Fibroblast of the conjunctiva (primary cell): ENCODE results near the gene PHLDA3.
"Not testable (repeated sequence)": the region's sequence is repeated elsewhere in the genome, so short reads cannot be mapped to it uniquely, and the experiment has no call there.

Experiments used
- DNase-seq: peaks from one replicate; pipeline ENCODE4 v3.0.0-alpha.2; 2010; ENCODE audit warnings: low read depth

The PHLDA3 gene

DNA sequence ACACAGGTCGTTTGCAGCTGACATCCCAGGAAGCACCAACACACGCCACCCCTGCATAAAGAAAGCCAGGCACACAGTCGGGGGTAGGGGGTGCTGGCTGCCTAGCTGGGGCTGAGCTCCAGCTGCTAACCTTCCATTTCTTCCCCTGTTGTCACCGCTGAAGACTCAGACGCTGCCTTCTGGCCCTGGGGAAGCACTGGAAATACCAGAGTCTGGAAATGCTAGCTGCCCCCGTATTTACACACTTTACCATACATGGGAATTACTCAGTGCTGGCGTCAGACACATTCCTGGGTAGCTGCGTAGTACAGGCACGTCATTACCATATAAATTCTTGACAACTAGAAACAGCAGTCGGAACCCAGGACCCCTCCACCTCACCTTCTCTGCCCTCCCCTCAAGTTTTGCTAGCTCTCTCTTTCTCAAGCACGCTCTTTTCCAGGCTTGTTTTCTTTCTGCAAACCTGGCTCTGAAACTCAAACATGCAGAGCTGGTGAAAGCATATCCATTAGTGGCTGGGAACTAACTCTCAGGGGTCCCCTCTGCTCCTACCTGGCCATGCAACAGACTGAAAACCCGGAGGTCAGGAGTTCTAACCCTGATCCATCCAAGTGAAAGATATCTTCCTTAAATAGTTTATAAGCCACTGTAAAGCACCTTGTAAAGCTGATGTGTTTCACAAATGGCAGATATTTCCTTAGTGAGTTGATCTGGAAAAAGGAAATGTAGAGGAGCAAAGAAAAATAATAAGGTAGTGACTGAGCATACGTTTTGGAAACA, 34.6 kb upstream of the PHLDA3 start:
- DNase-seq = peak; percentile 88

DNA sequence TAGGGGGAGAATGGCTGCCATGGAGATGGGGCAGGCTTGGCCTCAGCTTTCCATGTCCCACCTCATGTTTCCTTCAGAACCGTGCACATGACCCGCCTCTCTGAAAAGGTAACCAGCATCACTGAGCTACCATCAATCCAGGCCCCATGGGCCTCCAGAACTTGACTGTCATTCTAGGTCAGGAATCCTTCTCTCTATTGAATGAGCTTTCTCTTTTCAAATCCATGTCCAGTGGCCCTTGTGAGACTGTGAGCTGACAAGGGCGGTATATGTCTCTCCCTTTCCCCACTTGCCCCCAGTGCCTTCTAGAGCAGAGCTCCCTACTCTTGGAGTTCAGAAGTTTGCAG, 33.5 kb upstream of the PHLDA3 start:
- no peak for DNase-seq

DNA sequence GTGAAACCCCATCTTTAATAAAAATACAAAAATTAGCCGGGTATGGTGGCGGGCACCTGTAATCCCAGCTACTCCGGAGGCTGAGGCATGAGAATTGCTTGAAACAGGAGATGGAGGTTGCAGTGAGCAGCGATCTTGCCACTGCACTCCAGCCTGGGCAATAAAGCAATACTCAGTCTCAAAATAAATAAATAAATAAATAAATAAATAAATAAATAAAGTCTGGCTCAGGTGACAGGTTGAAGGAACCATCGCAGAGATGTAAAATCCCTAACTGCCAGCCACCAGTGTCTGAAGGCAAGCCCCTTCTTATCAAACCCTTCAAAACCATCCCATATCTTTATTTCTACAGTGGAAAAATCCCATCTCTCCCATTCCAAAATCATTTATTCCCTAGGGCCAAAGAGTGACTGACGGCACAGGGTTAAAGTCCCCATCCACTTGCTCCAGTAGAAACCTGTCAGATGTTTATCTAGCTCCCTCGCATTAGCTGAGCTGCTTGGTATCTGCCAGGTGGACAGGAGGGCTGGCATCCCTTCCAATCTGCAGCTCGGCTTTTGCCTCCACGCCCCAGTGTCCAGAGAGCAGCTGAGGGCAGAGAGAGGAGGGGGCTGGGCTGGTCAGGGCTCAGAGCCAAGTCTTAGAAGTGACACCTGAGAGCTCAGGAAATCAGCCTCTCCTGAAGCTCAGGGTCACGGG, 33.0 kb upstream of the PHLDA3 start:
- DNase-seq = no peak

DNA sequence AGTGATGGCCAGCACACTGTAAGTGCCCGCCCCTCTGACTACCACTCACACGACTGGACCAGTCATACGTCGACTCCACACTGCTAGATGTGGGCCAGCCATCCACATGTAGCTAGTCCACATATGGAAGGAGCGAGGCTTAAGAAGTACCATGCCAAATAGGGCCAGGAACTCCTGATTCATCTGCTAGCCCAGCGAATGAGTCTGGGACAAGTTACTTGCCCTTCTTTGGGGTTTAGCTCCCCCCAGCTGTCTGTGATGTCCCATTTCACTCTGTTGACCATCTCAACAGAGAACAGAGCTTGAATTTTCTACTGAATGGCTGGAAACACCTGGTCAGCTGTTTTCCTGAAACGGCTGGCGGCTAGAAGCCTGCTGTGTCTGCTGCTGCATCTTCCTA, 32.2 kb upstream of the PHLDA3 start:
- DNase-seq = no peak

DNA sequence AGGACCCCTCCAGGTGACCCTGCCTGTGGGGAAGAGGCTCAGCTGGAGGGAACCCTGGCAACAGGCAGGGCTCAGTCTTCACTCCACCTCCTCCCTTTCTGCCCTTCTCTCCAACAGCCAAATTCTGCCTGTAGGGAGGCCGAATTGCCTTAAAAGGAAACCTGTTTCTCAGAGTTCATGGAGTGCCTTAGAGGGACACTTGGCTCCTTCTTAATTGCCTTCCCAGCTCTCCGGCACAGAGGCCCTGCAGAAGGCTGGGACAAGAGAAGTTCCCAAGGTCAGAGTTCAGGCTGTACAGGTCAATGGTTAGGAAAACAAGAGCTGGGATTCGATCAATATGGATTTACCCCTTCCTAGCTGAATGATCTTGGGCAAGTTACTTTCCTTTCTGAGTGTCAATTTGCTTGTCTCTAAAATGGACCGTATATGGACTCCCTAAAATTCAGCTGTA, 31.7 kb upstream of the PHLDA3 start:
- no peak for DNase-seq

DNA sequence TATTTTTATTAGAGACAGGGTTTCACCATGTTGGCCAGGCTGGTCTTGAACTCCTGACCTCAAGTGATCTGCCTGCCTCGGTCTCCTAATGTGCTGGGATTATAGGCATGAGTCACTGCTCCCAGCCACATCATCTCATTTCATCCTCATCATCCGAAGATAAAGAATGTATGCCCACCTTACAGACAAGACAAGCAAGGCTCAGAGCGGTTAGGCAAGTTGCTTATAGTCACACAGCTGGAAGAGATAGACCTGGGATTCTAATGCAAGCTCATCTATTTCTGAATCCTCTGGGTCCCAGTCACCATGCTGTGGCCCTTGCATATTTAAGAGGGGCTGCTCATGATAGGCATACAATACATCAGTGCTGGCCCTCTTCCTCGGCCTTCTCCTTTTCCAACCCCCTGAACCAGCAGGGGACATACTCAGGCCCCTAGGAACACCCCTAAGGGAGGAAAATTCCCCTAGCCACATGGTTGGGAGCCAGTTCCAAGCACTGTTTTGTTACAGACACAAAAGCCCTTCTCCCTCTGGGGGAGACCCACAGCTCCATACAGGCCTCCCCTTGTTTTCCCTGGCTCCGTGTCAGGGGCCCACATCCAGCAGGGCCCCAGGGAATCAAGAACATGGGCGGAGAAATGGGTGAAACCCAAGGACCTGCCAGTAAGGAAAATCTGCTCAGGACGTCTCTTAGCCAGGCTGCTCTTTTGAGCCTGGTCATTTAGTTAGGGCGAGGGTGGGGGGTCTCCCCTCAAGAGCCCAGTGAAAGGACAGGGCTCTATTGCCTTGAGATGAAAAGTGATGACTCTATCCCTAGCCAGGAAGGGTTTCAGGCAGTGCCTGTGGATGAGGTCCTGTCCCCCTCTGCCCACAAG, 31.0 kb upstream of the PHLDA3 start:
- DNase-seq = no peak

DNA sequence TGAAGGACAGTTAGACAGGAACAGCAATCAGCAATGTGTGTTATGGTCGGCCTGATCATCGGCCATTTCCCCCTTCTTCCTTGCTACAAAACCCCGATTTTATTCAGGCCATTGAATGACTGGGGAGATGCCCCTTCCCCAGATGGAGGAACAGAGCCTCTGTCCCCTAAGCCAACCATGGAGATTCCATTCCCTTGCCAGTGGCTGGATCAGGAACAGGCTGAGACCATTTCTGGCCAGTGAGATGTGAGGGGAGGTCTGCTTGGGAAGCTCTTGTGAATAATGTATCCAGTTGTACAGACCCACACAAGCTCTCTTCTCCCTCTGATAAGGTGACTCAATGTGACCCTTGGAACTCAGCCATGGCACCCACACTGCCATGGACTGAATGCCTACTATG, 30.2 kb upstream of the PHLDA3 start:
- no peak for DNase-seq

DNA sequence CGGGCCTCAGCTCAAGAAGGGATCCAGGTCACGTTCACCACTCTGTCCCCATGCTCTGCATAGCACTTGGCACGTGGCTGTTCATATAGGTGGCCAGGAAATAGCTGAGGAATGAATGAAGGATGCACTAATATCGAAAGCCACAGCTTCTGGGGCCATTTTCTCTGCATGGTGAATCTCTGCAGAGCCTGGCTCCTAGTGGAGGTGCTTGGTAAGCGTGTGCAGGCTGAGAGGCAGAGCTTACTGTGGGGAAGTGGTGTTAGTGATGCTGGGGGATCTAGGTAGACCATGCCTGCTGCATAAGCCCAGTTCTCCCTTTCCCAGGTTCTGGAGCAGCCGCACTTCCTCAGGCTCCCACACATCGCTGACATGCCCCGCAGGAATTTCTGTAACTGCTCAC, 29.6 kb upstream of the PHLDA3 start:
- no peak for DNase-seq

DNA sequence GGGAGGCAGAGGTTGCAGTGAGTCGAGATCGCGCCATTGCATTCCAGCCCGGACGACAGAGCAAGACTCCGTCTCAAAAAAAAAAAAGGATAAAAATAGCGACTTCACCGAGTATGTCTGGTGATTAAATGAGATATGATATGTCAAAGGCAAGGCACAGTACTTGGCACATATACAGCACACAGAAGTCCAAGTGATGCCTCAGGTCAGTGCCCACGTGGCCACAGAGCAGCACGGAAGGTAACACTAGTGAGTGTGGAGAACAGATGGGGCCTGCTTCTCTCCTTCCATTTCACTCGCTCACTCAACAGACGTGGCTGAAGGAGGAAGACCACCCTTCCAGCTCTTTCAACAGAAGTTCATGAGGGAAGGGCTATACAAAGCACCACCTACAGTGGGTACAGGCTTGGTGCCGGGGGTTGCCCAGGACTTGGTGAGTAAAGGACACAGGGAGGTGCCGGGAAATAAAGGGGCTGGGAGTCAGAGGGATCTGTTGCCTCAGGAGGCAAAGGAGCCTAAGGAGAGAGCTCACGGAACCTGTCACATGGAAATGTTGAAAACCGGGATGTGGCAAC, 29.0 kb upstream of the PHLDA3 start:
- DNase-seq = no peak

DNA sequence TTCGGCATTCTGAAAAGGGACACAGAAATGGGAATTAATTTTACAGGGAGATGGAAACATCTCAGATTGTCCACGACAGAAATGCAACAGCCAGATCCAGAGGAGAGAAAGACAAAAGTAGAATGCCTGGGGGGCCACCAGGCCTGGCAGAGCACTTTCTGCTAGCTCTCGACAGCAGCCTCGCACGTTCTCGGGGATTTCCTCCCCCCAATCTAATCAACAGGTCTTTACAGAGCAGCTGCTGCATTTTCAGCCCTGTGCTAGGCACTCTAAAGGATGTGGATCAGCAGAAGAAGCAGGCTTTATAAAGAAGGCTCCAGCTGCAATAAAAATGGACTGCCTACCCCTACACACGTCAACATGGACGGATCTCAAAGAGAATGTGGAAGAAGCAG, 27.3 kb upstream of the PHLDA3 start:
- DNase-seq = no peak

DNA sequence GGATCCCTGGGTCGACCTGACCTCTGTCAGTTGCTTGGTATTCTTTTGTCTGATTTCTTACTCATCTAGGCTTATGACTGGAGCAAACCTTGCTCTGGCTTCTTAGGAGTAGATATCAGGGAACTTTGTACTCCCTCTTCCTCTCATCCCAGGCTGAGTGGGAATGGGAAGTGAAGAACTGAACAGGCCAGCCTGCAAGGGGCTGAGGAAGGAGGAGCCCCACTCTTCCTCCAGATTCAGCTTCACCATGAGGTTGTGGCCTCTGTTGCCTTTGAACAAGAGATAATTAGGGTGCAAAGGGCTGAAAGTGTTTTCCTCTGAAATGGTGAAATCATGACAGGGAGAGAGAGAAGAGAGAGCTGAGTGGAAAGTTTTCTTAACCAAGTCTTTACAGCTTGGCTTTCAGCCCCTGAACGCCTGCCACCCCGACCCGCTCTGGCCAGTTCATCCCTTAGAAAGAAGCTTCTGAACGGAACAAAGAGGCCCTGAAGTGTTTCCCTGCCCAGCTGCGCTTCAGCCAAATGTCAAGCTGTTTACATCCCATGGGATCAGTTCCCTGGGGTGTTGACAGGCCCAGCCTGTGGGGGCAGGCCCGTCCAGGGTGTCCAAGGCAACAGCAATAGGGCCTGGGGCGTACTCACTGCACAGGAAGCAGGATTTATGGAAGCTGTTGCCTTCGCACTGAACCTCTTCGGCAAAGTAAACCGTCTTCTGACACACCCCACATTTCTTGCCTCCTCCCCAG, 26.7 kb upstream of the PHLDA3 start:
- DNase-seq = peak; percentile 77

DNA sequence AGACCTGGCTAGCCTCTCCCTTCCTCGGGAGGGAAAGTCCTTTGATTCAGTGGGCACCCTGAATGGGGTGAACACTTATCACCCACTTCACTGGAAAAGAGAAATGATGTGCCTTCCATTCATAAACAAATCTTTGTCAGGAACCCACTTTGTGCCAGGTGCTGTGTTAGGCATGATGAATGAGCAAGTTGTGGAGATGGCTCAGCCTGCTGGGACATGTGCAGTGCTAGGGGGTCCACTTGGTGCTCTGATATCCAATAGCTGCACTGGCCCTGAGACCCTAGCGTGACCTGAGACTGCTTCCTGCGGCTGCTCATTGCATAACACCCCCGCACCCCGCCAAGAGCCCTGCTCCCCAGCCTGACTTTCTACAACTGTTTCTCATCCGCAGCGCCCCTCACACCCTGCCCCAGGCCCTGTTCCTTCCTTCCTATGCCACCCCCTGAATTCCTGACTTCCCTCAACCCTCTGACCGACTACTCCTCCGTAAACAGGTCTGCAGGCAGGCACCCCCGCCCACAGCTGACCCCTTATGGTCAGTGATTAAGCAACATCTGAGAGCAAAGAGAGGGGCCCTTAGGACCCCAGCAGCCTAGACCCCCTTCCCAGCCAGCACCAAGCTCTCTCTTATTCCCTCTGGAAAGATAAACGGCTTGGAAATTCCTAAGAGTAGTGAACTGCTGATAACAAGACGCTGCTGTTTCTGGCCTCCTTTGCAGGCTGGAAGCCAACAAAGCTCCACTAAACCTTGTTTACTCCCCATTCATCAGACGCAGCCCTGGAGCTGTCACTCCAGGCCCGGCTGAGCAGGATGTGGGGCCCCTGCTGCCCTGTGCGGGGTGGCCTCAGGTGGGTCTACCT, 25.0 kb upstream of the PHLDA3 start:
- no peak for DNase-seq

DNA sequence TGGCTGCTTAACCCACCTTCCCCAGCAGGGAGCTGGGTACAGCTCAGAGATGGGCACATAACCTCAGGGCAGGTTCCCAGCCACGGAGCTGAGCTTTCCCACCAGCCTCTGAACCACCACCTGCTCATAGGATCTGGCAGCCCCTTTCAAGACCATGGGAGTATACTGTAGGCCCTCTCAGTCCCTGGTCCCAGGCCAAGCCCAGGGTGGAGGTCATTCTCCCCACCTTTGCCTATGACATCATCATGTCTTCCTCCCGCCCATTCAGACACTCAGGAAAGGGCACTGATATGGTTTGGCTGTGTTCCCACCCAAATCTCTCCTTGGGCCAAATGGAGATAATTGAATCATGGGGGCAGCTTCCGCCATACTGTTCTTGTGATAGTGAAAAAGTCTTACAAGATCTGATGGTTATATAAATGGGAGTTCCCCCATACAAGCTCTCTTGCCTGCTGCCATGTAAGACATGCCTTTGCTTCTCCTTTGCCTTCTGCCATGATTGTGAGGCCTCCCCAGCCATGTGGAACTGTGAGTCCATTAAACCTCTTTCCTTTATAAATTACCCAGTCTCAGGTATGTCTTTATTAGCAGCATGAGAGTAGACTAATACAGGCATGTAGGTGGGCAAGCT, 24.2 kb upstream of the PHLDA3 start:
- not testable (repeated sequence) for DNase-seq

DNA sequence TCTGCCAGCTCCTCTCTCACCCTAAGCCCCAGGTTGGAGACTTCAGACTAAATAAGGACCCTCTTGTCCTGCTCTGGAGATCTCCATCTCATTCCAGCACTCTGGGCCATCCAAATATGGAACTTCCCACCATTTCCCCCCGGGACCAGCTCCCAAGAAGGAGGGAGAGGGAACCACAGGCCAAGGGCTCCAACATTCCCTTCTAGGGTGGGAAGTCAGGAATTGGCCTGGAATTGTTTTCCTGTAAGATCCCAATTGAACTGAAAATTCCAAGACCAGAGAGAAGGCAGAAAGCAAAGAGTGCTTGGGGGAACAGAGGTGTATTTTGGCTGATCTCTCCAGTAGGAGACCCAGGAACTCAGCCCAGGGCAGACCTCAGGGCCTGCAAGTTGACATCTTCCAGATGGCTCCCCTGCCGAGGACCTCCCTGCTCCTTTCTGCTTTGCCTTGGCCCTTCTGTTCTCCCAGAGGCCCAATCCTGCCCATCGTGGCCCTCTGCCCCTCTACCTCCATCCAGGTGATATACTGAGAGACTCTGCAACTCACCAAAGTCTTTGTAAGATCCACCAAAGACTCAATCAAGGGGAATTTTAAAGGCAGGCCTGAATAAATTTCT, 23.0 kb upstream of the PHLDA3 start:
- DNase-seq = no peak

DNA sequence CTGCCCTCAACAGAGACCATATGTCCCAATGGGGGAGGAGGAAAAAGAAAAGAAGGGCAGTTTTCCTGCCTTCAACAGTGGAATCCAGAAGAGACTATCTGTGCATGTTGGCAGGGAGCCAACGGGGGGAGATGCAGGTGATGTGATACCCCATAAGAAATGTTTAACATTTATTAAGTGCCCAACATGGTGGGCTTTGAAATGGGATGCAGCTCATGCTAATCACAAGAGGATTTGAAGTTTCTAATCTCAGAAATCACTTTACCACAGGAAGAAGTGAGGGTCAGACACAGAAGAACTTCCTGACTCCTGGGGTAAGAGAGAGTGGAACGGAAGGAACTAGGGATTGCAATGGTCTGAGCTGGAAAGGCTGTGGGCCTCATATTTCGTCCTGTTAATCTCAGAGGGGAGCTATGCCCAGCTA, 21.7 kb upstream of the PHLDA3 start:
- DNase-seq = no peak

DNA sequence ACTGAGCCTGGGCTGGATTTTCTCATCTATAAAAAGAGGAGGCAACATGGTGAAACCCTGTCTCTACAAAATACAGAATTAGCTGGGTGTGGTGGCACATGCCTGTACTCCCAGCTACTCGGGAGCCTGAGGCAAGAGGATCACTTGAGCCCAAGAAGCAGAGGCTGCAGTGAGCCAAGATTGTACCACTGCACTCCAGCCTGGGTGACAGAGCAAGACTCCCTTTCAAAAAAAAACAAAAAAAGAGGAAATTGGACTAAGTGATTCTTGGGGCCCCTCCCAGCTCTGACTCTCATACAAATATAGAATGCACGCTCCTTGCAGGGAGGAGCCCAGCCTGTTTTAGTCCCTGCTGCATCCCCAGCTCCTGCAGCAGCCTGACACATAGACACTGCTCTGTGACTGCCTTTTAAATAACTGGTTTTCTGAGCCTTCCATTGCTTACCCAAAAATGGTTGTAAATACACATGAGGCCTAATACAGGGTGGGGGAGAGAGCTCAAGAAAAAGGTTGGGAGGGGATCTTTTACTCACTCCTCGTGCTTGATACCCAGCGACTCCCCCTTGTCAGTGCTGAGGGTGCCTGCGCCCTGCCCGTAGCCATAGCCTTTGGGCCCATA, 20.8 kb upstream of the PHLDA3 start:
- DNase-seq = no peak

DNA sequence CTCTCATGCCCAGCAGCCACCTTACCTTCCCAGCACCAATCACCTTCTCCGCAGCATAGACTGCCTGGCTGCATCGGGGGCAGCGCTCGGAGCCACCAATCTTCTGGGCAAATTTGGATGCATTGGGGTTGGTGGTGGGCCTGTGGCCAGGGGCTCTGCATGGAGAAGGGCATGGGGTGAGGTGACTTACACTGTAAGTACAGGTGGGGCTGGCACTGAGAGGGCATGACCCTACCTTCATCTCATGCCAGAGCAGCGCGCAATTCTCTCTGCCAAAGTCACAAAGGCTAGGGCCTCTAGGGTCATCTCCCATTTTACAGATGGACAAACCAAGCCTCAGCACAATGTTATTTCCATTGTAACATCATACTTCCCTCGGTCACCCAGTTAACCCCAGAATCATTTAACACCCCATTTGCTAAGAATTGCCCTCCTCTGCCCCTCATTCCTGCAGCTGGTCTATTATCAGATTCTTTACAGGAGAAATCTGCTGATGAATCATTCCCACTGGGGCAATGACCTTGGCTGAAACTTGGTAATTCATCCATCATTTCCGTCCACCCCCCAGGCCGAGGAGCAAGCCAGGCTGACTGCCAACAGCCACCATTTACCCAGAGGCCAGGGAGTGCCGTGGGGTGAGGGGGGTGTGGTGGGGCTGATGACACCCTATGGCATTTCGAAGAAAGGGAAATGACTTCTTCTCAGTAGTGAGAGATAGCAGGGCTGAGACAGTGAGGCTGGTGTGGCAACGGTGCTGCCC, 20.0 kb upstream of the PHLDA3 start:
- peak; percentile 91 for DNase-seq

DNA sequence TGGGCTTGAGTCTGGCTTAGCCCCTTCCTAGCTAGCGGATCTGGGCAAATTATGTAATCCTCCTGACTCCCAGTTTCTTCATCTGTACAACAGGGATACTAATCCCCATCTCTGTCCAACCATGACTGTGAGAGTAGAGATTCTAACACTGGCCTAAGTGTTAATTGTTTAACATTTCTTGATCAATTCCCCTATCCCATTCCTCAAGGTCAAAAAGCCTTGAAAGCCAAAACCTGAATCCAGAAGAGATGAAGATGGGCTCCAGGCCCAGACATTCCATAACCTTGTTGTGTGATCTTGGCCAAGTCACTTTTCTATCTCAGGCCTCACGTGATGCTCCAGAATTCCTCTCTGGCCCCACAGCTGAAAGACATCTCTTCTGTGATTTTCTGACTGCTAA, 18.8 kb upstream of the PHLDA3 start:
- no peak for DNase-seq

DNA sequence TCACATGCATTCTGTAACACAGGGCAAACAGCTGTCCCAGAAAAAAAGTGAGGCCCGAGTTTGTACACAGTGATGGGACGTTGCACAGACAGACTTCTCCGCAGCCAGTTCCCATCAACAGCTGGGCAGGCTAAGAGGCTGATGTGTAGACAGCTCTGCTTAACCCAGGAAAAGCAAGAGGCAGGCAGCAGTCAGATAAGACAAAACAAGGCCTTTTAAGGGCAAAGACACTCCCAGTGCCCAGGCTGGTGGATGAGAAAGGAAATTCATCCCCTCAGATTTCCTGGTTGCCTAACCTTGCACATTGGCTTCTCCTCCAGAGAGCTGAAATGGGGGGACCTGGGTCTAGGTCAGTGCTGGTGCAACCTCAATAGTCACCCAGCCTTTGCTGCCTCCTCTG, 17.2 kb upstream of the PHLDA3 start:
- no peak for DNase-seq
